Measurements from ENCODE around the gene CRTC2.
A peak's percentile ranks its signal among the peaks of the same experiment; 100 is the strongest.
"Not testable (repeated sequence)": the region's sequence is repeated elsewhere in the genome, so short reads cannot be mapped to it uniquely, and the experiment has no call there.

CRTC2 gene

GRCh38 chr1:153985341-153985912 lies 27.0 kb upstream of the CRTC2 start:
- DNase-seq (ENCODE audit: low read depth, low spot score), result peak; percentile 23

DNA sequence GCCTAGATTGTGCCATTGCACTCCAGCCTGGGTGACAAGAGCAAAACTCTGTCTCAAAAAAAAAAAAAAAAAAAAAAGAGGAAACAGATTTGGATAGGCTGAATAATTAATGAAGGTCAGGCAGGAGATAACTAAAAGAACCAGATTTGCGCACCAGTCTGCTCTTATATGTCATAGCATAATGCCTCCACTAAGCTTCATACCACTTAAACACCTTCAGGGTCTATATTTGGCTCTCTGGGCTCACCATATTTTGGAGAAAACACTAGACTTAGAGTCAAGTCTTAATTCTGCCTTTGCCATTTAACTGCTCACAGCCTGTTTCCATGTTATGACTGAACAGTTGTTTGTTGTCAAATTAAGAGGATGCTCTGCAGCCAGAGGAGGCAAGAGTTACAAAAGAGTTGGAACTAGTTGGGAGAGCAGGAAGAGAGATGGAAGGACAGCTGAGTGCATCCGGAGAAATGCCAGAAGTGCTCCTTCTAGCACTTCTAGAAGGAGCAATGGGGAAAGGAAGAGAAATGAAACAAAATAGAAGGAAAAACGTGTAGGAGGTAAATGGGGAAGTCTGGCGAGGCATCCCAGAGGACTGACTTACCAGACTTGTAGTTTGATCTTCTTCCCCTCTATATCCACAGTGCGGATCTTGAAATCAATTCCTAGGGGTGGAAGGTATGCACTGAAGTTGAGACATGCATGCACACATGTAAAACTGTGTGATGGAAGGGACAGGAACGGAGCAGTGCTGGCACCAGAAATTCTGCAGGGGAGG lies 25.9 kb upstream of the CRTC2 start:
- peak overlapping the region; percentile 93 for H3K4me3 ChIP-seq (ENCODE audit: low read depth, low read length)
- CTCF ChIA-PET, result interaction anchor here (1.0 to 6.3 kb wide), 6 partner anchors 8 to 235 kb away, joined by 3 to 88 read pairs (median 16); partner anchors contain the start of genes DENND4B and JTB
- POLR2A ChIA-PET, result interaction anchor here (0.7 kb wide), 1 partner anchor 192 kb away, joined by 3 read pairs; no protein-coding TSS in a partner anchor
- DNase-seq (ENCODE audit: low read depth, low spot score), result no peak
- TF ChIP-seq, protein P1, sequence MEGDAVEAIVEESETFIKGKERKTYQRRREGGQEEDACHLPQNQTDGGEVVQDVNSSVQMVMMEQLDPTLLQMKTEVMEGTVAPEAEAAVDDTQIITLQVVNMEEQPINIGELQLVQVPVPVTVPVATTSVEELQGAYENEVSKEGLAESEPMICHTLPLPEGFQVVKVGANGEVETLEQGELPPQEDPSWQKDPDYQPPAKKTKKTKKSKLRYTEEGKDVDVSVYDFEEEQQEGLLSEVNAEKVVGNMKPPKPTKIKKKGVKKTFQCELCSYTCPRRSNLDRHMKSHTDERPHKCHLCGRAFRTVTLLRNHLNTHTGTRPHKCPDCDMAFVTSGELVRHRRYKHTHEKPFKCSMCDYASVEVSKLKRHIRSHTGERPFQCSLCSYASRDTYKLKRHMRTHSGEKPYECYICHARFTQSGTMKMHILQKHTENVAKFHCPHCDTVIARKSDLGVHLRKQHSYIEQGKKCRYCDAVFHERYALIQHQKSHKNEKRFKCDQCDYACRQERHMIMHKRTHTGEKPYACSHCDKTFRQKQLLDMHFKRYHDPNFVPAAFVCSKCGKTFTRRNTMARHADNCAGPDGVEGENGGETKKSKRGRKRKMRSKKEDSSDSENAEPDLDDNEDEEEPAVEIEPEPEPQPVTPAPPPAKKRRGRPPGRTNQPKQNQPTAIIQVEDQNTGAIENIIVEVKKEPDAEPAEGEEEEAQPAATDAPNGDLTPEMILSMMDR (IDR thresholded peaks at IDR 0.05; ENCODE audit: insufficient read depth, low read length, missing control alignments), result no peak

More at GRCh38 chr1:153985341-153985912, 27.0 kb upstream of the CRTC2 start:
- H3K4me3 ChIP-seq (ENCODE audit: low read depth, low read length), result peak overlapping the region; percentile 93
- TF ChIP-seq, protein P1 (IDR thresholded peaks at IDR 0.05; ENCODE audit: insufficient read depth, low read length, missing control alignments), result no peak
- ChIA-PET POLR2A (interaction anchor here (0.7 to 1.6 kb wide), 7 partner anchors 8 to 202 kb away, joined by 3 to 5 read pairs (median 4); partner anchors contain the start of genes CREB3L4, DENND4B, GATAD2B and JTB), CTCF (interaction anchor here (0.8 to 6.3 kb wide), 22 partner anchors 9 to 373 kb away, joined by 3 to 88 read pairs (median 12); partner anchors contain the start of genes CREB3L4, DENND4B, ILF2 and JTB)

GRCh38 chr1:153981735-153982134 lies 23.3 kb upstream of the CRTC2 start:
- DNase-seq (ENCODE audit: low read depth, low spot score); CTCF ChIA-PET; POLR2A ChIA-PET; H3K4me3 ChIP-seq (ENCODE audit: low read depth, low read length): not testable (repeated sequence)

GRCh38 chr1:153979091-153979490 lies 20.7 kb upstream of the CRTC2 start:
- not testable (repeated sequence) for DNase-seq (ENCODE audit: low read depth, low spot score); H3K4me3 ChIP-seq (ENCODE audit: low read depth, low read length)
- POLR2A ChIA-PET, result interaction anchor here (2.7 to 4.1 kb wide), 3 partner anchors 11 to 16 kb away, joined by 22 to 44 read pairs (median 42); partner anchors contain the start of genes CREB3L4, RPS27 and SLC39A1
- CTCF ChIA-PET, result interaction anchor here (2.3 to 5.3 kb wide), 4 partner anchors 7 to 301 kb away, joined by 8 to 55 read pairs (median 30); partner anchors contain the start of genes CREB3L4, DENND4B, NPR1 and RAB13

DNA sequence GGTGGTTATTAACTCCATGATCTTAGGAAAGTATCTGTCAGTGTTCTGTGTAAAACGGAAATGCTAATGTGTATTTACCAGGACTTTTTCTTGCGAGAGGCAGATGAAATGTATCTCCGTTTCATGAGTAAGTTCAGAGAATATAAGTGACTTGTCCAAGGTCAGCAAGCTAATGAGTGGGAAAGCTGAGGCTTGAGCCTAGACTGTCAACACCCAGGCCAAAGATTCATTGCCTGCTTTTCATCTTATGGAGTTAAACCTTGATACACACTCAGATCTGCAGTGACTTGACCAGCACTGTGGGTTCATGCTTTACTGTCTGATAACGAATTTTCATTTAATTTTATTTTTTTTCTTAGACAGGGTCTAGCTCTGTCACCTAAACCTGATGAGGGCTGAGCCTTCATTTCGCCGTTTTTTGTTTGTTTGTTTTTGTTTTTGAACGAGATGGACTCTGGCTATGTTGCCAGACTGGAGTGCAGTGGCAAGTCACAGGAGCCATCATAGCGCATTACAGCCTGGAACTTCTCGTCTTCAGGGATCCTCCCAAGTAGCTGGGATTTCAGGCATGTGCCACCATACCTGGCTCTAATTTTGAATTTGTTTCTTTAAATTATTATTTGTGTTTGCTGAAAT lies 20.0 kb upstream of the CRTC2 start:
- no peak for DNase-seq (ENCODE audit: low read depth, low spot score)
- ChIA-PET POLR2A (interaction anchor here (0.6 to 4.1 kb wide), 4 partner anchors 11 to 15 kb away, joined by 4 to 44 read pairs (median 32); partner anchors contain the start of genes CREB3L4, RPS27 and SLC39A1), CTCF (interaction anchor here (1.2 to 5.3 kb wide), 8 partner anchors 8 to 300 kb away, joined by 3 to 55 read pairs (median 6); partner anchors contain the start of genes CREB3L4, DENND4B, NPR1 and RAB13)
- H3K4me3 ChIP-seq (ENCODE audit: low read depth, low read length), result peak overlapping the region; percentile 98
- TF ChIP-seq, protein P1 (IDR thresholded peaks at IDR 0.05; ENCODE audit: insufficient read depth, low read length, missing control alignments), result no peak

DNA sequence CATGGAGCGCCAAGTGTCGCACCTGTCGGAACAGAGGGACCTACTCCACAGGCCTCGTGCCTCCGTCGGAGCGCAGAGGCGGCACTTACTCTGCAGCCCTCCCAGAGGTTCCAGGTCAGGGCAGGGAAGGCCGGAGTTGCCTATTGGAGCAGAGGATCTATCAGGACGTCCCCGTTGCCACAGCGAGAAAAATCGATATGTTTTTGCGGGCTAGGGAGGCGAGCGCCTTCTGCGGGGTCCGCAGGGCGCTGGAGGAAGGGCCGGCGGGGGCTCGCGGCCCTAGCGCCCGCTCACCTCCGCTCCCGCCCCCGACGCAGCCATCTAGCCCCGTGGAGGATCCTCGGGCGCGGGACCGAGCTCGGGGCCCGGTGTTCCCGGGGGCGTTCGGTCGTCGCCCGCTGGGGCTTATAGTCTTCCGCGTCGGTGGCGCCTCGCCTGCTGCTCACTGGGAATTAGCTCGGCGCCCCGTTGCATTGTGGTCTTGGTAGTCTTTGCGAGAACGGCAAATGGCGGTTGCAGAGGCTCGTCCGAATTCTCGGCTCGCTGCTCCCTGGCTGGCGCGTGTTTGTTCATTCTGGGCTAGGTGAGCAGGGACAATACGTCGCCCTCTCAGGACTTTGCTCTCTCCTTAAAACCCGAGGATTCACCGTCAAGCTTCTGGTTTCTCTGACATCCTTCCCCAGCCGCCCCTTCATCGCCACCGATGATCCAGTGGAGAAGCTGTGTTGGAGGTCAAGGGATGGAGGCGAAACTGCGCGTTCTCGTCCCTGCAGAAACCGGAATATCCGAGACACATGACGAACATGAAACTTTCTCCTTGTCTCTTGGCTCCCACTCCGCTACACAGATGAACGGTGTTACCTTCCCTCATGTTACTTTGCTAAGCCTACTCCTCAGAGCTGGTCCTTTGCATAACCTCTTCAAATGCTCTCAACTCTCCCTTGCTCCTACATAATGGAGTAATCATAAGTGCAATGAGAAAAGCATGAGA lies 19.1 kb upstream of the CRTC2 start, which contains the start of gene JTB:
JTB (minus strand) TSS at position 425 of the 991 bp plus-strand sequence; CDS start at position 3, 422 bp downstream.
- CTCF ChIA-PET, result interaction anchor here (1.2 to 5.3 kb wide), 9 partner anchors 9 to 300 kb away, joined by 3 to 55 read pairs (median 5); partner anchors contain the start of genes CREB3L4, DENND4B, NPR1 and RAB13
- TF ChIP-seq, protein P1 (IDR thresholded peaks at IDR 0.05; ENCODE audit: insufficient read depth, low read length, missing control alignments), result no peak
- no peak for DNase-seq (ENCODE audit: low read depth, low spot score)

More for the DNA sequence above, 19.1 kb upstream of the CRTC2 start, which contains the start of gene JTB:
- peak within 1 kb of the TSS; percentile 98 for H3K4me3 ChIP-seq (ENCODE audit: low read depth, low read length)
- POLR2A ChIA-PET, result interaction anchor here (0.6 to 4.1 kb wide), 10 partner anchors 8 to 350 kb away, joined by 3 to 44 read pairs (median 4); partner anchors contain the start of genes CREB3L4, CRTC2, GATAD2B and RAB13
